ENCODE data around the gene CLASP2. TPM values are rescaled to one million over a fixed set of nuclear protein-coding genes. Genes with fewer than 3 reads are reported as not detected.
A peak's percentile ranks its signal among the peaks of the same experiment; 100 is the strongest.
"Not testable (repeated sequence)": the region's sequence is repeated elsewhere in the genome, so short reads cannot be mapped to it uniquely, and the experiment has no call there.

Gene CLASP2
- total RNA-seq (2014; rRNA removed; shearing (Covaris generic)), result 37.4 and 45.2 TPM in 2 replicates

- no peaks in the 10 kb centered on the region for H3K36me3 ChIP-seq
Measured at GRCh38 chr3:33717866-33718594, at the start of gene CLASP2. CLASP2 (minus strand) TSS chr3:33718254; CDS start chr3:33718002, 252 bp downstream.

GRCh38 chr3:33758864-33759263 is 40.8 kb upstream of the CLASP2 start:
- H3K4me3 ChIP-seq, result no peak overlapping the region
- H3K36me3 ChIP-seq, result no peaks in the 10 kb centered on the region
- no peaks in the 10 kb centered on the region for H3K9me3 ChIP-seq (replicated peaks)
- no peaks in the 10 kb centered on the region for H3K27me3 ChIP-seq
- DNase-seq, result no peak
- no peak overlapping the region for H3K27ac ChIP-seq
- H3K4me1 ChIP-seq, result no peaks in the 10 kb centered on the region

More at GRCh38 chr3:33717866-33718594, at the start of gene CLASP2:
- Histone ChIP-seq H3K4me1 (no peaks in the 10 kb centered on the region; the same call in 1 of the 2 replicates), H3K27ac (peak within 1 kb of the TSS; percentile 61), H3K27me3 (no peaks in the 10 kb centered on the region), H3K4me3 (peak within 1 kb of the TSS; percentile 86), H3K9me3 (replicated peaks) (no peaks in the 10 kb centered on the region)
- DNase-seq, result peak; percentile 84

- no peaks in the 10 kb centered on the region for H3K9me3 ChIP-seq (replicated peaks)
- H3K4me3 ChIP-seq, result no peak overlapping the region
- H3K36me3 ChIP-seq, result no peaks in the 10 kb centered on the region
- no peaks in the 10 kb centered on the region for H3K4me1 ChIP-seq
- H3K27me3 ChIP-seq, result no peaks in the 10 kb centered on the region
- no peak for DNase-seq
- no peak overlapping the region for H3K27ac ChIP-seq
Measured at GRCh38 chr3:33758281-33758680, 40.2 kb upstream of the CLASP2 start.

- H3K4me1 ChIP-seq; H3K36me3 ChIP-seq; H3K27ac ChIP-seq; H3K9me3 ChIP-seq (replicated peaks); DNase-seq; H3K27me3 ChIP-seq; H3K4me3 ChIP-seq: not testable (repeated sequence)
Measured at GRCh38 chr3:33754391-33754790, 36.3 kb upstream of the CLASP2 start.

GRCh38 chr3:33751336-33751735 is 33.3 kb upstream of the CLASP2 start:
- no peaks in the 10 kb centered on the region for H3K27me3 ChIP-seq
- no peaks in the 10 kb centered on the region for H3K9me3 ChIP-seq (replicated peaks)
- no peaks in the 10 kb centered on the region for H3K4me1 ChIP-seq
- no peaks in the 10 kb centered on the region for H3K36me3 ChIP-seq
- no peak overlapping the region for H3K4me3 ChIP-seq
- no peak overlapping the region for H3K27ac ChIP-seq
- DNase-seq, result no peak

GRCh38 chr3:33750211-33750548 is 32.1 kb upstream of the CLASP2 start:
- Histone ChIP-seq H3K27ac (no peak overlapping the region), H3K36me3 (no peaks in the 10 kb centered on the region), H3K4me3 (no peak overlapping the region), H3K27me3 (no peaks in the 10 kb centered on the region), H3K4me1 (no peaks in the 10 kb centered on the region), H3K9me3 (replicated peaks) (no peaks in the 10 kb centered on the region)
- no peak for DNase-seq

GRCh38 chr3:33749546-33750210 is 31.6 kb upstream of the CLASP2 start:
- no peaks in the 10 kb centered on the region for H3K27me3 ChIP-seq
- no peak for DNase-seq

GRCh38 chr3:33746416-33747116 is 28.5 kb upstream of the CLASP2 start:
- no peaks in the 10 kb centered on the region for H3K4me1 ChIP-seq
- no peak for DNase-seq
- no peak overlapping the region for H3K4me3 ChIP-seq
- H3K36me3 ChIP-seq, result no peaks in the 10 kb centered on the region
- no peaks in the 10 kb centered on the region for H3K27me3 ChIP-seq
- H3K9me3 ChIP-seq (replicated peaks), result no peaks in the 10 kb centered on the region
- H3K27ac ChIP-seq, result no peak overlapping the region

More at GRCh38 chr3:33749546-33750210, 31.6 kb upstream of the CLASP2 start:
- H3K4me1 ChIP-seq, result no peaks in the 10 kb centered on the region
- no peaks in the 10 kb centered on the region for H3K9me3 ChIP-seq (replicated peaks)
- H3K36me3 ChIP-seq, result no peaks in the 10 kb centered on the region
- no peak overlapping the region for H3K4me3 ChIP-seq
- no peak overlapping the region for H3K27ac ChIP-seq

- Histone ChIP-seq H3K36me3 (no peaks in the 10 kb centered on the region), H3K27me3 (no peaks in the 10 kb centered on the region), H3K4me1 (no peaks in the 10 kb centered on the region), H3K4me3 (no peak overlapping the region), H3K9me3 (replicated peaks) (no peaks in the 10 kb centered on the region), H3K27ac (no peak overlapping the region)
- DNase-seq, result no peak
Measured at GRCh38 chr3:33737146-33737545, 19.1 kb upstream of the CLASP2 start.

GRCh38 chr3:33732394-33732793 is 14.3 kb upstream of the CLASP2 start:
- DNase-seq, result peak in 1 of 2 experiments; percentile 8
- H3K27ac ChIP-seq, result no peak overlapping the region
- H3K4me1 ChIP-seq, result no peaks in the 10 kb centered on the region
- no peaks in the 10 kb centered on the region for H3K9me3 ChIP-seq (replicated peaks)
- no peaks in the 10 kb centered on the region for H3K36me3 ChIP-seq
- no peak overlapping the region for H3K4me3 ChIP-seq
- no peaks in the 10 kb centered on the region for H3K27me3 ChIP-seq

GRCh38 chr3:33729993-33730392 is 11.9 kb upstream of the CLASP2 start:
- Histone ChIP-seq H3K27ac (no peak overlapping the region), H3K4me3 (no peak overlapping the region), H3K9me3 (replicated peaks) (no peaks in the 10 kb centered on the region), H3K4me1 (no peaks in the 10 kb centered on the region), H3K27me3 (no peaks in the 10 kb centered on the region), H3K36me3 (no peaks in the 10 kb centered on the region)
- DNase-seq, result no peak

- Histone ChIP-seq H3K27me3 (no peaks in the 10 kb centered on the region), H3K36me3 (no peaks in the 10 kb centered on the region), H3K27ac (no peak overlapping the region), H3K4me1 (no peaks in the 10 kb centered on the region), H3K4me3 (no peak overlapping the region), H3K9me3 (replicated peaks) (no peaks in the 10 kb centered on the region)
- no peak for DNase-seq
Measured at GRCh38 chr3:33724256-33724655, 6.2 kb upstream of the CLASP2 start.

- Histone ChIP-seq H3K36me3 (no peaks in the 10 kb centered on the region), H3K4me3 (no peak overlapping the region), H3K4me1 (no peaks in the 10 kb centered on the region), H3K9me3 (replicated peaks) (no peaks in the 10 kb centered on the region), H3K27ac (no peak overlapping the region), H3K27me3 (no peaks in the 10 kb centered on the region)
- DNase-seq, result no peak
Measured at GRCh38 chr3:33722626-33723370, 4.7 kb upstream of the CLASP2 start.

GRCh38 chr3:33722191-33722590 is 4.1 kb upstream of the CLASP2 start:
- Histone ChIP-seq H3K4me3 (no peak overlapping the region), H3K27ac (no peak overlapping the region), H3K27me3 (no peaks in the 10 kb centered on the region), H3K9me3 (replicated peaks) (no peaks in the 10 kb centered on the region), H3K36me3 (no peaks in the 10 kb centered on the region), H3K4me1 (no peaks in the 10 kb centered on the region)
- DNase-seq, result no peak

- H3K27ac ChIP-seq, result peak overlapping the region; percentile 61
- peak overlapping the region; percentile 86 for H3K4me3 ChIP-seq
- no peaks in the 10 kb centered on the region for H3K36me3 ChIP-seq
- peak in 1 of 2 experiments; percentile 2 for DNase-seq
- H3K4me1 ChIP-seq, result no peaks in the 10 kb centered on the region; the same call in 1 of the 2 replicates
- no peaks in the 10 kb centered on the region for H3K27me3 ChIP-seq
- no peaks in the 10 kb centered on the region for H3K9me3 ChIP-seq (replicated peaks)
Measured at GRCh38 chr3:33718595-33718907, 497 bp upstream of the CLASP2 start.
